GM21447 (cell line): ENCODE results near the gene KATNIP.

ENCODE experiments used
- ATAC-seq: cut with Tn5 transposase; IDR thresholded peaks from one replicate; pipeline ENCODE4 v1.9.1; 2021; ENCODE audit not compliant: unreplicated experiment

Gene KATNIP

GRCh38 chr16:27579087-27579980 lies 29.4 kb downstream of the KATNIP start:
- no peak for ATAC-seq

GRCh38 chr16:27582883-27583282 lies 32.9 kb downstream of the KATNIP start:
- ATAC-seq, result no peak

GRCh38 chr16:27583634-27584033 lies 33.7 kb downstream of the KATNIP start:
- no peak for ATAC-seq

GRCh38 chr16:27585200-27585599 lies 35.3 kb downstream of the KATNIP start:
- no peak for ATAC-seq

GRCh38 chr16:27586711-27587110 lies 36.8 kb downstream of the KATNIP start:
- no peak for ATAC-seq

GRCh38 chr16:27588057-27588456 lies 38.1 kb downstream of the KATNIP start:
- no peak for ATAC-seq

- ATAC-seq, result no peak
Observed at GRCh38 chr16:27591837-27592236, 41.9 kb downstream of the KATNIP start.

- ATAC-seq, result no peak
Observed at GRCh38 chr16:27595475-27595874, 45.5 kb downstream of the KATNIP start.

- ATAC-seq, result no peak
Observed at GRCh38 chr16:27595993-27596392, 46.0 kb downstream of the KATNIP start.

GRCh38 chr16:27596411-27596810 lies 46.5 kb downstream of the KATNIP start:
- no peak for ATAC-seq

GRCh38 chr16:27597361-27597760 lies 47.4 kb downstream of the KATNIP start:
- no peak for ATAC-seq

- no peak for ATAC-seq
Observed at GRCh38 chr16:27598220-27598619, 48.3 kb downstream of the KATNIP start.

GRCh38 chr16:27598931-27599565 lies 49.1 kb downstream of the KATNIP start:
- ATAC-seq, result no peak

- ATAC-seq, result no peak
Observed at GRCh38 chr16:27599606-27600005, 49.7 kb downstream of the KATNIP start.
